ENCODE measurements around the gene SH3RF3. TPM values are rescaled to one million over a fixed set of nuclear protein-coding genes. Genes with fewer than 3 reads are reported as not detected.

Gene SH3RF3
- total RNA-seq, 1 donor from 2014 or later: 1.7 TPM

DNA sequence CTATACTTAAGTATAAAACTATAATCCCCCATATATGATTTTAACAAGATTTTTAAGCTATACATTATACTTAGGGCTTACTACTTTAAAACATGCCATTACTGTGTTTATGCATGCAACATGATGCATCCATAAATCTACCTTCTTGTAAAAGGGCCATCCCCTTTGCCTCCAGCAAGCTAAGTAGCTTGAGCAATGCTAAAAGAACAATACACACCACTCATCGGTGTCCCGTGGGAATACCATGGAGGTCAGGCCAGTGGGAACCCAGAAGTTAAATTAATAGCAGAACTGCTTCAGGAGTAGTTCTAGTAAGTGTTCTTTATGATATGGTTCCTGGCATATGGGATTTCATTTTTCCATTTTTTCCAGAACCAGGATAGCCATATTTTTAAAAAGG is 37.8 kb downstream of the SH3RF3 start:
- no peaks in the 10 kb centered on the region for H3K27me3 Mint-ChIP-seq (ENCODE audit: unreplicated experiment)
- TF ChIP-seq, protein P1, sequence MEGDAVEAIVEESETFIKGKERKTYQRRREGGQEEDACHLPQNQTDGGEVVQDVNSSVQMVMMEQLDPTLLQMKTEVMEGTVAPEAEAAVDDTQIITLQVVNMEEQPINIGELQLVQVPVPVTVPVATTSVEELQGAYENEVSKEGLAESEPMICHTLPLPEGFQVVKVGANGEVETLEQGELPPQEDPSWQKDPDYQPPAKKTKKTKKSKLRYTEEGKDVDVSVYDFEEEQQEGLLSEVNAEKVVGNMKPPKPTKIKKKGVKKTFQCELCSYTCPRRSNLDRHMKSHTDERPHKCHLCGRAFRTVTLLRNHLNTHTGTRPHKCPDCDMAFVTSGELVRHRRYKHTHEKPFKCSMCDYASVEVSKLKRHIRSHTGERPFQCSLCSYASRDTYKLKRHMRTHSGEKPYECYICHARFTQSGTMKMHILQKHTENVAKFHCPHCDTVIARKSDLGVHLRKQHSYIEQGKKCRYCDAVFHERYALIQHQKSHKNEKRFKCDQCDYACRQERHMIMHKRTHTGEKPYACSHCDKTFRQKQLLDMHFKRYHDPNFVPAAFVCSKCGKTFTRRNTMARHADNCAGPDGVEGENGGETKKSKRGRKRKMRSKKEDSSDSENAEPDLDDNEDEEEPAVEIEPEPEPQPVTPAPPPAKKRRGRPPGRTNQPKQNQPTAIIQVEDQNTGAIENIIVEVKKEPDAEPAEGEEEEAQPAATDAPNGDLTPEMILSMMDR (IDR thresholded peaks at IDR 0.05; ENCODE audit: partially characterized antibody, unreplicated experiment): no peak
- H3K4me3 Mint-ChIP-seq (ENCODE audit: unreplicated experiment): no peak overlapping the region
- DNase-seq: no peak
- peaks cover 9% of the 10 kb centered on the region for H3K36me3 Mint-ChIP-seq (ENCODE audit: unreplicated experiment)
- peaks cover under 1% of the 10 kb centered on the region for H3K4me1 Mint-ChIP-seq (ENCODE audit: low read depth, unreplicated experiment)
- no peak overlapping the region for H3K27ac Mint-ChIP-seq (ENCODE audit: unreplicated experiment)
- H3K9me3 Mint-ChIP-seq (ENCODE audit: unreplicated experiment): peaks cover 3% of the 10 kb centered on the region

DNA sequence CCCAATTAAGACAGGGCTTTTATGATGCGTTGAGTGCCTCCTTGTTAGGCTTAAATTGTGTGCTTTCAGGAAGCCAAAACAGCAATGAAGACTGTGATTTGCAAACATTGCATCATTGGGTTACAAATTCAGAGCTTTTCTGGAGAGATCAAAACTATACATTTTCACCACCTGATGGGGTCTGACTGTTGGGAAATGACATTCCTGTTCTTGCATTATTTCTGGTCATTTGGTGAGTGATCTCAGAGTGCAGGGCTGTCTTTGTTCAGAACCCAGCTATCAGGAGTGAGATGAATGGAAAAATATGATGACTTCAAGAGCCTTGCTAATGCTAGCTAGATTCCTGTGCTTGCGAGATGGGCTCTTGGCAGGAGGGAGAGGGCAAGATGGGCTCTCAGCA is 39.1 kb downstream of the SH3RF3 start:
- H3K4me1 Mint-ChIP-seq (ENCODE audit: low read depth, unreplicated experiment): peaks cover 12% of the 10 kb centered on the region
- TF ChIP-seq, protein P1 (IDR thresholded peaks at IDR 0.05; ENCODE audit: partially characterized antibody, unreplicated experiment): no peak
- no peaks in the 10 kb centered on the region for H3K27me3 Mint-ChIP-seq (ENCODE audit: unreplicated experiment)
- peaks cover 12% of the 10 kb centered on the region for H3K36me3 Mint-ChIP-seq (ENCODE audit: unreplicated experiment)
- no peak overlapping the region for H3K4me3 Mint-ChIP-seq (ENCODE audit: unreplicated experiment)
- DNase-seq: no peak
- H3K9me3 Mint-ChIP-seq (ENCODE audit: unreplicated experiment): peaks cover 3% of the 10 kb centered on the region
- H3K27ac Mint-ChIP-seq (ENCODE audit: unreplicated experiment): no peak overlapping the region

DNA sequence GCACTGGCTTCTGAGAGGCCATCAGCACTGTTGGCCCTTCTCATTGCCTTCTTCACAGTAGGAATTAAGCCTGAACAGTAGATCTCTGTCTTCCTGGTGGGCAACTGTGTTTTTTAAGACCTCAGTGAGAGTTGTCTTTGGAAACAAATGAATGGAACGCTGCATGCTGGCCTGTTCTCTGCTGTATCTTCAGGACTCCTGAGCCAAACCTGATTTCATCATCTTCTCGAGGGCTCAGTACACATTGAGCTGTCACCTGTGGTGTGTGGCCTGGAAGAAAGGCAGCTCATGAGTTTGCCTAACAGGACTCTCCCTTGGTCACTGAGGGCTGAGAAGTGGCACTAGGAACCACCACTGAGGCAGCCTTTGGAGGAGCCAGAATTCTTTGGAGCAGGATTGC is 39.7 kb downstream of the SH3RF3 start:
- H3K27ac Mint-ChIP-seq (ENCODE audit: unreplicated experiment): no peak overlapping the region
- no peaks in the 10 kb centered on the region for H3K27me3 Mint-ChIP-seq (ENCODE audit: unreplicated experiment)
- H3K36me3 Mint-ChIP-seq (ENCODE audit: unreplicated experiment): peaks cover 12% of the 10 kb centered on the region
- TF ChIP-seq, protein P1 (IDR thresholded peaks at IDR 0.05; ENCODE audit: partially characterized antibody, unreplicated experiment): no peak
- peaks cover 16% of the 10 kb centered on the region for H3K4me1 Mint-ChIP-seq (ENCODE audit: low read depth, unreplicated experiment)
- DNase-seq: no peak
- no peak overlapping the region for H3K4me3 Mint-ChIP-seq (ENCODE audit: unreplicated experiment)
- H3K9me3 Mint-ChIP-seq (ENCODE audit: unreplicated experiment): peaks cover 3% of the 10 kb centered on the region

DNA sequence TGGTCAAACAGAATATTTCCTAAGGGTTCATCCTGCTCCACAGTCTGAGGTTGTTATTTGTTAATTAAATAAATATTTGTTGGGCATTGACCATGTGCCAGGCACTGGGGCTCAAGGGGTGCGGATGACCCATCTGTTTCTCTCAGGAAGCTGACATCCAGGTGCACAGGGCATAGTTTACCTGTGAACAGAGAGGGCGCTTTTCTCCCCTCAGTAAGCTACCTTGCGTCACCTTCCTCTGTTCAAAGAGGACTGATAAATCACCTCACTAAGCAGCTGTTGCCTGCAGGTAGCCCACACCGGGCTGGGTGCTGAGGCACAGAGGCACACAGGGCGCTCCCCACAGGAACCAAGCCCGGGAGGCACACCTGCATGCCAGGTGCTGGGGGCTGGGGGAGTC is 41.6 kb downstream of the SH3RF3 start:
- DNase-seq: no peak
- Mint-ChIP-seq H3K36me3 (ENCODE audit: unreplicated experiment) (peaks cover 22% of the 10 kb centered on the region), H3K4me1 (ENCODE audit: low read depth, unreplicated experiment) (peaks cover 16% of the 10 kb centered on the region), H3K27ac (ENCODE audit: unreplicated experiment) (no peak overlapping the region), H3K4me3 (ENCODE audit: unreplicated experiment) (no peak overlapping the region), H3K9me3 (ENCODE audit: unreplicated experiment) (peaks cover 5% of the 10 kb centered on the region), H3K27me3 (ENCODE audit: unreplicated experiment) (peaks cover 2% of the 10 kb centered on the region)
- TF ChIP-seq, protein P1 (IDR thresholded peaks at IDR 0.05; ENCODE audit: partially characterized antibody, unreplicated experiment): no peak

DNA sequence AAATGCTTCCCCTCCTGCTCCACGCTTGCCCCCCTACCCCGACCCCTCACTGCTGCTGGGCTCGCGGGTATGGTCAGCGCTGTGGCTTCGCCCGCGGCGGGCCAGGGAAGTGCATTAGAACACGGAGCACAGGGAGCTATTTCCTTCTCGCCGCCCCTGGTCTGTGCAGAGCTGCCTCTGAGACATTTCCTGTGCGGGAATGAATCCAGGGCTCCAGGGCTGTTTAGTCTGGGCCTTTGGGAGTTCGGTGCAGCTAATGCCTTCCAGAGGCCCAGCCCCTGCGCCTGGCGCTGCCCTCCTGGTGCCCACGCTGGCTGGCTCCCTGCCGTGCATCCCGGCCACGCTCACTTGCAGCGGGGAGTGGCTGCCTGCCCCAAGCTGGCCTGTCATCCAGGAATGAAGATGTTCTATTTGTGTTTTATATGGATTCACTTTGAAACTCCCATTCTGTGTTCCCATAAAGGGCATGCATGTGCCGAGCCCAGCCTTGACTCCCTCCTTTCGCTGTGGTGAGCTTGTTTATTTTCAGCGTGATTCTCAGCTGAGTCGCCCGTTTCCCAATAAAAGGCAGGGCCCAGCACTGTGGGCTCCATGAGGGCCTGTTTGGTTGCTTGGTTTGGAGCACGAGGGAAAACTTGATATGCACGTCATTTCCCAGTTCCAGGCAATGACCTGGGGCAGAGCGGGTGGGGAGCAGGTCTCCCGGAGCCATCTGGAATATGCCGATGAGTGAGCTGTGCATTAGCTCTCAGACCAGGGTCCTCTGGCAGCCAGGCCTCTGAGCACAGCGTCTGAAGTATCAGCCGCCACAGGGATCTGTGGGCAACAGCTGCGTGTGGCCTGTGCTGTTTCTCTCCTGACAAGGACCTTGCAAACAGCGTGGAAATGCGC is 42.7 kb downstream of the SH3RF3 start:
- peak overlapping the region; percentile 26 for H3K27ac Mint-ChIP-seq (ENCODE audit: unreplicated experiment)
- DNase-seq: peak; percentile 44
- H3K9me3 Mint-ChIP-seq (ENCODE audit: unreplicated experiment): peaks cover 6% of the 10 kb centered on the region
- peaks cover 2% of the 10 kb centered on the region for H3K27me3 Mint-ChIP-seq (ENCODE audit: unreplicated experiment)
- TF ChIP-seq, protein P1 (IDR thresholded peaks at IDR 0.05; ENCODE audit: partially characterized antibody, unreplicated experiment): no peak
- no peak overlapping the region for H3K4me3 Mint-ChIP-seq (ENCODE audit: unreplicated experiment)
- H3K4me1 Mint-ChIP-seq (ENCODE audit: low read depth, unreplicated experiment): peaks cover 17% of the 10 kb centered on the region
- peaks cover 26% of the 10 kb centered on the region for H3K36me3 Mint-ChIP-seq (ENCODE audit: unreplicated experiment)

Measured in glutamatergic neuron (in vitro differentiated cells).